Neural progenitor cell (in vitro differentiated cells): ENCODE measurements around the gene SYF2. TPM values are rescaled to one million over a fixed set of nuclear protein-coding genes. Genes with fewer than 3 reads are reported as not detected.

Source experiments
- DNase-seq: peaks from one replicate; pipeline ENCODE4 v3.0.0-alpha.2; 2016; ENCODE audit warnings: low spot score
- H2AFZ ChIP-seq: fragments of 200-600 bp; sonication (generic); replicated peaks from 2 replicates; pipeline ENCODE4 v1.6.1; 2016; ENCODE audit warnings: antibody characterized with exemption
- H3F3A ChIP-seq: fragments of 200-600 bp; sonication (generic); 2 replicates; pipeline ENCODE4 v1.6.1; 2016; ENCODE audit warnings: antibody characterized with exemption, low read depth
- H3K27ac ChIP-seq: fragments of 200-600 bp; sonication (generic); 2 replicates; pipeline ENCODE4 v1.5.1; 2016; ENCODE audit warnings: mild to moderate bottlenecking
- H3K27me3 ChIP-seq: fragments of 200-600 bp; sonication (generic); 2 replicates; pipeline ENCODE4 v1.6.1; 2016; ENCODE audit warnings: mild to moderate bottlenecking, moderate library complexity
- H3K36me3 ChIP-seq: fragments of 200-600 bp; sonication (generic); 2 replicates; pipeline ENCODE4 v1.5.1; 2016
- H3K4me1 ChIP-seq: fragments of 200-600 bp; sonication (generic); 2 replicates; pipeline ENCODE4 v1.6.1; 2016; ENCODE audit warnings: mixed run types
- H3K4me2 ChIP-seq: fragments of 200-600 bp; sonication (generic); 2 replicates; pipeline ENCODE4 v1.6.1; 2016
- H3K4me3 ChIP-seq: fragments of 200-600 bp; sonication (generic); 2 replicates; pipeline ENCODE4 v1.5.1; 2016
- H3K79me2 ChIP-seq: fragments of 200-600 bp; sonication (generic); 2 replicates; pipeline ENCODE4 v1.6.1; 2016; ENCODE audit warnings: low read depth
- H3K9ac ChIP-seq: fragments of 200-600 bp; sonication (generic); 2 replicates; pipeline ENCODE4 v1.6.1; 2016
- H3K9me3 ChIP-seq: fragments of 200-600 bp; sonication (generic); 2 replicates; pipeline ENCODE4 v1.5.1; 2016; ENCODE audit warnings: low read depth
- H4K20me1 ChIP-seq: fragments of 200-600 bp; sonication (generic); 2 replicates; pipeline ENCODE4 v1.6.1; 2016; ENCODE audit warnings: low read depth
- H3K27ac Mint-ChIP-seq: 3 replicates; pipeline ENCODE4 v1.8.0; 2021; ENCODE audit warnings: mixed read lengths
- H3K27me3 Mint-ChIP-seq: 2 replicates; pipeline ENCODE4 v1.8.0; 2022; ENCODE audit warnings: low read depth, mild to moderate bottlenecking, inconsistent platforms, moderate library complexity, mixed read lengths; ENCODE audit not compliant: insufficient read depth
- H3K36me3 Mint-ChIP-seq: 3 replicates; pipeline ENCODE4 v1.8.0; 2021; ENCODE audit warnings: mixed read lengths
- H3K4me1 Mint-ChIP-seq: 3 replicates; pipeline ENCODE4 v1.8.0; 2021; ENCODE audit warnings: mixed read lengths
- H3K4me3 Mint-ChIP-seq: 3 replicates; pipeline ENCODE4 v1.8.0; 2021; ENCODE audit warnings: mild to moderate bottlenecking, moderate library complexity, mixed read lengths
- H3K9me3 Mint-ChIP-seq: 3 replicates; pipeline ENCODE4 v1.8.0; 2020; ENCODE audit warnings: mixed read lengths
- EZH2 ChIP-seq: fragments of 200-600 bp; sonication (generic); IDR thresholded peaks from 2 replicates; pipeline ENCODE4 v1.6.1; 2017; ENCODE audit warnings: antibody characterized with exemption, mild to moderate bottlenecking, moderate library complexity
- EZH2phosphoT487 ChIP-seq: fragments of 200-600 bp; sonication (generic); IDR thresholded peaks from 2 replicates; pipeline ENCODE4 v1.6.1; 2017; ENCODE audit warnings: antibody characterized with exemption
- total RNA-seq: library from RNA; depleted of rRNA; stranded (reverse); fragments of >200 nt; gene quantifications from 2 replicates; pipeline ENCODE4 v1.2.3, GENCODE V29; 2015; ENCODE audit warnings: low replicate concordance
- TF ChIP-seq, protein P1 (sequence below): fragments of 200-600 bp; sonication (generic); IDR thresholded peaks from 2 replicates; pipeline ENCODE4 v1.5.1; 2017; ENCODE audit warnings: antibody characterized with exemption, mild to moderate bottlenecking

Gene SYF2
- total RNA-seq, 1 donor from 2014 or later = 114 TPM

DNA sequence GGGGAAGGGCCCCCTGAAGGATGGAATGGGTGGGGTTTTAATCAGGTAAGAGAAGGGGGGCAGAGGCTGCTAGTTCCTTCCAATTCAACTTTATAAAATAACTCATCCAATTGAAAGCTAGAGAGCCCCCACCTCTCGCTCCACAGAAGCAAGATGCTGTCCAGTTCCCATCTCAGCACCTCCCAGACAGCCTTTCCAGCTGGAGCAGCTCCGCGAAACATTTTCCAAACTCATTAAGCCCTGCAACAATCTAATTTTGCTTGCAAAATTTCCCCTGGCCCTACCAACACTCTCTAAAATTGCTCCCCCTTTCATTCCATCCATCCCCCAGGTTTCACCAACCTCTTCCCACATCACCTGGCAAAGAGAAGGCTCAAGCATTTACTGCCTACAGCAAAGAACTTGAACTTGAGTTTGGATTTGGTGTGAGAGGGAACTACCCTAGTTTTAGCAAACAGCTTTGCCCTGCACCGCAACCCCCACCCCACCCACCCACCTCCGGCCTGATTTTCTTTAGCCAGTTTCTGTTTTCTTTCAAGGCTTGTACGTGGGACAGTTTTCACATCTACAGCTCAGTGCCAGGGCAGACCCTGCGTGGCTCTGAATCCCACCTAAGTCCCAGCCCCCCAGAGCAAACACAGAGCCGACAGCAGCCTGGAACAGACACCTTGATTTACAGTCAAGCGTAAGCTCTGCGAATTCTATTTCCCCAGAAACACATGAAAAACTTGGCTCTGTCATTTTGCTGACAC lies 46.7 kb downstream of the SYF2 start:
- no peaks in the 10 kb centered on the region for H3K9me3 ChIP-seq
- H2AFZ ChIP-seq = no peak overlapping the region
- H3K27ac Mint-ChIP-seq = no peak overlapping the region
- H3K9ac ChIP-seq = no peak overlapping the region
- H3K36me3 Mint-ChIP-seq = no peaks in the 10 kb centered on the region
- H3K36me3 ChIP-seq = no peaks in the 10 kb centered on the region
- no peak for DNase-seq
- peaks cover 6% of the 10 kb centered on the region for H3K4me1 Mint-ChIP-seq
- H3K27me3 ChIP-seq = no peaks in the 10 kb centered on the region
- TF ChIP-seq, protein P1, sequence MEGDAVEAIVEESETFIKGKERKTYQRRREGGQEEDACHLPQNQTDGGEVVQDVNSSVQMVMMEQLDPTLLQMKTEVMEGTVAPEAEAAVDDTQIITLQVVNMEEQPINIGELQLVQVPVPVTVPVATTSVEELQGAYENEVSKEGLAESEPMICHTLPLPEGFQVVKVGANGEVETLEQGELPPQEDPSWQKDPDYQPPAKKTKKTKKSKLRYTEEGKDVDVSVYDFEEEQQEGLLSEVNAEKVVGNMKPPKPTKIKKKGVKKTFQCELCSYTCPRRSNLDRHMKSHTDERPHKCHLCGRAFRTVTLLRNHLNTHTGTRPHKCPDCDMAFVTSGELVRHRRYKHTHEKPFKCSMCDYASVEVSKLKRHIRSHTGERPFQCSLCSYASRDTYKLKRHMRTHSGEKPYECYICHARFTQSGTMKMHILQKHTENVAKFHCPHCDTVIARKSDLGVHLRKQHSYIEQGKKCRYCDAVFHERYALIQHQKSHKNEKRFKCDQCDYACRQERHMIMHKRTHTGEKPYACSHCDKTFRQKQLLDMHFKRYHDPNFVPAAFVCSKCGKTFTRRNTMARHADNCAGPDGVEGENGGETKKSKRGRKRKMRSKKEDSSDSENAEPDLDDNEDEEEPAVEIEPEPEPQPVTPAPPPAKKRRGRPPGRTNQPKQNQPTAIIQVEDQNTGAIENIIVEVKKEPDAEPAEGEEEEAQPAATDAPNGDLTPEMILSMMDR = no peak
- no peak for TF ChIP-seq EZH2
- no peak for TF ChIP-seq EZH2phosphoT487
- H3K4me2 ChIP-seq = no peak overlapping the region
- no peaks in the 10 kb centered on the region for H3K79me2 ChIP-seq
- H3K27ac ChIP-seq = no peak overlapping the region
- no peaks in the 10 kb centered on the region for H3K4me1 ChIP-seq
- no peaks in the 10 kb centered on the region for H4K20me1 ChIP-seq
- H3F3A ChIP-seq = no peaks in the 10 kb centered on the region
- H3K4me3 ChIP-seq = no peak overlapping the region
- H3K9me3 Mint-ChIP-seq = no peaks in the 10 kb centered on the region
- H3K27me3 Mint-ChIP-seq = peaks cover 6% of the 10 kb centered on the region
- H3K4me3 Mint-ChIP-seq = no peak overlapping the region

GRCh38 chr1:25184001-25184762 lies 48.1 kb downstream of the SYF2 start:
- H2AFZ ChIP-seq = no peak overlapping the region
- no peaks in the 10 kb centered on the region for H3K36me3 ChIP-seq
- DNase-seq = no peak
- Mint-ChIP-seq H3K27ac (no peak overlapping the region), H3K27me3 (peaks cover 7% of the 10 kb centered on the region), H3K36me3 (no peaks in the 10 kb centered on the region), H3K9me3 (no peaks in the 10 kb centered on the region), H3K4me1 (peaks cover 6% of the 10 kb centered on the region), H3K4me3 (no peak overlapping the region)
- no peak overlapping the region for H3K4me3 ChIP-seq
- H4K20me1 ChIP-seq = no peaks in the 10 kb centered on the region
- no peaks in the 10 kb centered on the region for H3K4me1 ChIP-seq
- TF ChIP-seq, protein P1 = no peak
- TF ChIP-seq EZH2 (no peak), EZH2phosphoT487 (no peak)
- no peak overlapping the region for H3K27ac ChIP-seq
- no peaks in the 10 kb centered on the region for H3K79me2 ChIP-seq
- no peaks in the 10 kb centered on the region for H3K27me3 ChIP-seq
- no peak overlapping the region for H3K4me2 ChIP-seq
- H3F3A ChIP-seq = no peaks in the 10 kb centered on the region
- no peaks in the 10 kb centered on the region for H3K9me3 ChIP-seq
- H3K9ac ChIP-seq = no peak overlapping the region

GRCh38 chr1:25183126-25183980 lies 48.9 kb downstream of the SYF2 start:
- H3K4me3 ChIP-seq = no peak overlapping the region
- no peak overlapping the region for H3K27ac Mint-ChIP-seq
- peaks cover 6% of the 10 kb centered on the region for H3K4me1 Mint-ChIP-seq
- no peaks in the 10 kb centered on the region for H3K36me3 Mint-ChIP-seq
- TF ChIP-seq EZH2phosphoT487 (no peak), EZH2 (no peak)
- TF ChIP-seq, protein P1 = no peak
- peaks cover 8% of the 10 kb centered on the region for H3K27me3 Mint-ChIP-seq
- no peak overlapping the region for H3K4me3 Mint-ChIP-seq
- DNase-seq = no peak
- H4K20me1 ChIP-seq = no peaks in the 10 kb centered on the region
- no peaks in the 10 kb centered on the region for H3K4me1 ChIP-seq
- no peaks in the 10 kb centered on the region for H3F3A ChIP-seq
- H3K79me2 ChIP-seq = no peaks in the 10 kb centered on the region
- no peaks in the 10 kb centered on the region for H3K27me3 ChIP-seq
- no peak overlapping the region for H3K27ac ChIP-seq
- no peak overlapping the region for H3K4me2 ChIP-seq
- H3K9me3 ChIP-seq = no peaks in the 10 kb centered on the region
- H3K36me3 ChIP-seq = no peaks in the 10 kb centered on the region
- no peaks in the 10 kb centered on the region for H3K9me3 Mint-ChIP-seq
- no peak overlapping the region for H2AFZ ChIP-seq
- no peak overlapping the region for H3K9ac ChIP-seq
